ENCODE results near the gene OSBPL8.

Gene OSBPL8

DNA sequence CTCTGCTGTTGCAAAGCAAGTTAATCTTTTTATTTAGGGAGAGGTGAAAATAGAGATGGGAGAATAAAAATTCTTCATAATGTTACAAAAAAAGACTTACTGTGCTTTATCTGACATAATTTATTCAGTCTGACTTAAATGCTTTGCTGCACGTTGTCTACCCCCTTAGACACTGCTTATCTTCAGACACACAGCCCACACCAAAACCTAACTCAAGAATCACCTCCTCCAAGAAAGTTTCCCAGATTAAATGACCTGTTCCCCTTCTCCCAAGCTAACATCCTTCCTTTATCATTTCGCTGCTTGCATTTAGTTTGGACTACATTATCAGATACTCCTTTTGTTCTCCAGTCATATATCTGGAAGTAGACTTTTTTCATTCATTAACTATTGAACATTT lies 3.8 kb downstream of the OSBPL8 start:
- DNase-seq, result no peak

DNA sequence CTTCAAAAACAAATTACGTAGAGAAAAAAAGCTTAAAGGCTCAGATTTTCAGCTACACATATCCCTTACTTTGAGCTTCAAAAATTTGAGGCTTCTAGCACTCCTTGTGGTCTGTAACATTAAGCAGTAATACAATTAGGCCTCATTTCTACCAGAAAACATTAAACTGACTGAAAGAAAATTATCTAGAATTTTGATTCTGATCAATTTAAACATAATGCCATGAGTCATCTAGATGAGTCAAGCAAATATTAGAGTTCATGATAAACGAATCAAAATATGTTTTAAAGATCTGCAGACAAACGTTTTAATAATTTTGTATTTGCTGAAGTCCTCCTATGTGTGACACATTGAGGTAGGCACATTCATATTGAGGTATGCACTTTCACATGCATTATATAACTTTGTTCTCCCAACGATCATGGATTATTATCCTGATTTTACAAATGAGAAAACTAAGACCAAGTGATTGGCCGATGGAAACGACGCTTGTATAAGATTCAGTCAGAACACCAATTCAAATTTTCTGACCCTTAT lies 4.3 kb downstream of the OSBPL8 start:
- DNase-seq, result no peak

DNA sequence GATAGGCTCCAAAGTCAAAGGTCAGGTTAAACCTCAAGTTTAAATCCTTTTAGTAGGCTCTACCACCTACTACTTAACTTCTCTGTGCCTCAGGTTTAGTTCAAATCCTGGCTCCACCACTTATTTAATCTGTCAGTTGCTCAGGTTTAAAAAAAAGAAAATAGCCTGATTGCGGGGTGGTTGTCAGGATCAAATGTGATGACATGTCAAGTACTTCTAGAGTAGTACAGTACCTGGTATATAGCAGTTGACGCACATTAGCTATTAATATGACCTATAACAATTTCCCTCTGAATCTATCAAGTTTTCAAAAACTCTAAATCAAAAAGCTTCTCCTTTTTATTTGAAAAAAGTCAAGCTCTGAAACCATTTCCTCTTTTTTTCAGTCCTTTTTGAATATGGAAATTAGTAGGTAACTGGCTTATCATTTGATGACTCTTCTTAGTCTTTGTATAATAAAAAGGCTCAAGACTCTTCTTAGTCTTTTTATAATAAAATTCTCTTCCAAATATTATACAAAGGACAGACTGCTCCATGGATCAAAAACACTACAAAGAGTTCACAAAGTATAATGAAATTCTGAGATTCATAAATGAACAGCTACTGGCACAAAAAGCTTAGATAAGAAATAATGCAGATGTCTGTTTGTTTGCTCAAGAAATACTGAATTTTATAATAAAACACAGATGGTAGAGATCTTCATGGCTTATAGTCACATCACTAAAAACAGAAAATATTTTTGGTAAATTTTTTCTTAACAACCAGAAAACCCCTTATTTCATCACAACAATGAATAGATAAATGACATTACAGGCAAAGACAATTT lies 5.0 kb downstream of the OSBPL8 start:
- DNase-seq, result no peak

DNA sequence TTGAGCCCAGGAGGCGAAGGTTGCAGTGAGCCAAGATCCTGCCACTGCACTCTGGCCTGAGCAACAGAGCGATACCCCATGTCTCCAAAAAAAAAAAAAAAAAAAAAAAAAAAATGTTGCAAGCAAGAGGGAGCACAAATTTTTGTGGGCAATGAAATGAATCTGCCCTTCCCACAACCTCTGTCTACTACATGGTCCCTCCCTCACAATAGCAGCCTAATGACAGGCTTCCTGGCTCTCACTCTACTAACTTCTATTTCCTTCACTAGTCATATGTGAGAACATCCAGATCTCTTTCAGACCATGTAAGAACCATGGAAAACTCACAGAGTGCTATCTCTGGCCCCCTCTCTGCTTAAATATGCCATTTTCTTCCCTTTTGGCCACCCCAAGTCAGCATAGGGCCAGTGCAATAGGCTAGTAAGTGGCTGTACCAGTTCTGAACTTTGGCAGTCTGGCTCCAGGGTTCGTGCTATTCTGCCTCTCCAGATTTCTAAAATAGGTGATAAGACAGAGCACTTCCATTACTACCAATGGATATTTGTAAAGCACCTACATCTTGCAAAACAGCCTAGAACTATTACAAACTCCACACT lies 7.1 kb downstream of the OSBPL8 start:
- no peak for DNase-seq

DNA sequence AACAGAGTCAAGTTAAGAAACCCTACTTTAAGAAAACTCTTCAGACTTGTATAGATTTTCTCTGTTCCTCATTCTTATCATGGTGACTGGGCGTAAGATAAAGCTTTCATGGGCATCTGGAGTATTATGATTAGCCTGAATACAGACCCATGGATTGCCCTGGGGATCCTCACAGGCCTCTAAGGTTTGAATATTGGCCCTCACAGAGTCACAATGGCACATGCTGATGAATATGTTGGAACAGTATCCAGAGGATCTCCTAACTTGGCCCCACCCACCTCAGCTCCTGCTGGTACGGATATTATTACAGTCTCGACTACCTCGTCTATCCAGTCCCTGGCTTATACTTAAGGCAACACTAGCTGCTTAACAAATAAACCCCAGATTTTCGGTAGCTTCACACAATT lies 8.1 kb downstream of the OSBPL8 start:
- no peak for DNase-seq

DNA sequence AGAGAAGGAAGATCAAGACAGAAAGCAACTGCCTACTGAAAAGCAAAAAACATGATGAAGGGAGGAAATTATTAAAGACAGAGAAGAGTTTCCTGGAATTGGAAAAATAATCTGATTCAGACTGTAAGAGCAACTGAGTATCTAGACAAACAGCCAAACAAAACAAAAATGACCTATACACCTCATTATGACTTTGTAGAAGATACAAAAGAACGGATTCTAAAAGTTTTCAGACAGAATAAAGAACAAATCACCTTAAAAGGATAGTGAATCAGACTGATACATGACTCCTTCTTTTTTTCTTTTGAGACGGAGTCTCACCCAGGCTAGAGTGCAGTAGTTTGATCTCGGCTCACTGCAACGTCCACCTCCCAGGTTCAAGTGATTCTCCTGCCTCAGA lies 10.4 kb downstream of the OSBPL8 start:
- DNase-seq, result no peak

DNA sequence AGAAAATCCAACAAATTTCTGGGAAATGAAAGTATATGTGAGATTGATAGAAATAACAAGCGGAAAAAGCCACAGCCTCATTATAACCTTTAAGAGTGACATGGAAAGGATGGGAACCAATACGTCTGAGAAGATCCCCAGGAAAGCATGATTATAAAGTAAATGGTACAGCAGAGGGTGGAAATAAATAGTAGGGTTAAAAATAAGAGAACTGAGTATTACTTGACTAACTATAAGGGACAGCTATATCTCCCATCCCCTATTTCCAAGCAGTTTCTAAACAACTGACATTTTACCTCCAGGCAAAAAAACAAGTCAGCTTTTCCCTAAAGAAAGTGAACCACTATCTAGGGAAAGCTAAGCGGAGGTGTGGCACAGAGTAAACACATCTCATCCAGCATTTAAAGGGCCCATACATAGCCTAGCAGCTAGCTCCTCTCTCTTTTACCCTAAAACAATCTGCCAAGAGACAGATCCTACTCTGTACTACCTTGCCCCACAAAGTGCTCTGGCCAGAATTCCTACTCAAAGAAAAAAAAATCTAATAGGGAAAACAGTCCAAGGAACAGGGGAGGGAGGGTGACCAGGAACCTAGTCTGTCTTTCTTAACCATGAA lies 11.2 kb downstream of the OSBPL8 start:
- no peak for DNase-seq

DNA sequence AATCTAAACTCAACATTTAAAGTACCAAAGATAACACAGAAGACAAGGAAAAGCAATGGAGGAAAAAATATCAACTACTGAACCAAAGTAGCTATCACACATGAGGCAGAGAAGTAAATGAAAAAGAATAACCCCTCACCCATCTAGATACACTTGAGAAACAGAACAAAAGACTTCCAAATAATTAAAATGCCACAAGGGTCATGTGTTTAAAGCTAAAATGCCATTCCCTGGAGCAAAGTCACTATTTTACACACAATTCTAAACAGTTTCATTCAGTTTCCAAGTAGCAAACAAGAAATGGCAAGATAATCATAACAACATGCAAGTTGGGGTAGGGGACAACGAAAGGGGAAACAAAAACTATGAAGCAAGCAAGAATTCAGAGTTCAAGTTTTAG lies 12.0 kb downstream of the OSBPL8 start:
- no peak for DNase-seq

DNA sequence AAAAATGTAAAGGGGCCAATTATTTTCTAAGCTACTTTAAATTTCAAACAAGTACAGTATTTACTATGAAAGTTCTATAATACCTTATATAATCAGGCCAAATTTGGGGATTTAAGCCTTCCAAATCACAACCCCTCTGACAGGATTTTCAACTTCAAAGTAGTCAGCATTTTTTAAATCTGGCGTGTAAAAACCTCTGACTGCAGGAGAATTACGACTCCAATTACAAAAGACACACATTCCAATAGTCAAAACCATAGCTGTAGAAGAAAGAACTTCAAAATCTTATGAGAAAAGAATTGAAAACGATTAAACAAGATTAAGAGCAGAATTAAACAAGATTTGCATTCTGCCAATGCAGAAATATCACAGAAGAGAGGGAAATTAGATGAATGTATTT lies 12.7 kb downstream of the OSBPL8 start:
- DNase-seq, result no peak

DNA sequence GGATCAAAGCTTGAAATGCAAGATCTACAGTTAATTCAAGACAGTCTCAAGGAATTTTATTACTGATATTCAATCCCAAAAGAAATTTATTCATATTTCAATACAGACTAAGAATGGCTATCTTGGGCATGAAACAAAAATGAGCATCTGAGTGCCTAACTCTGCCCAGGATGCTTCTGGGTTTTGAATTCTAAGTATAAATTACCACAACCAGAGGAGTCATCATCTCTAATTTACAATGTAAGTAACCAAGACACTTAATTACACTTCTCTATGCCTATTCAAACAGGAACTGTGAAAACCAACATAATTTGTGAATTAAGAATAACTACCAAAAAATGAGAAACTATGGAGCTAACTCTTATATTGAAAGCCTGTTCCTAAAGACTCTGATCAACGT lies 14.1 kb downstream of the OSBPL8 start:
- no peak for DNase-seq

DNA sequence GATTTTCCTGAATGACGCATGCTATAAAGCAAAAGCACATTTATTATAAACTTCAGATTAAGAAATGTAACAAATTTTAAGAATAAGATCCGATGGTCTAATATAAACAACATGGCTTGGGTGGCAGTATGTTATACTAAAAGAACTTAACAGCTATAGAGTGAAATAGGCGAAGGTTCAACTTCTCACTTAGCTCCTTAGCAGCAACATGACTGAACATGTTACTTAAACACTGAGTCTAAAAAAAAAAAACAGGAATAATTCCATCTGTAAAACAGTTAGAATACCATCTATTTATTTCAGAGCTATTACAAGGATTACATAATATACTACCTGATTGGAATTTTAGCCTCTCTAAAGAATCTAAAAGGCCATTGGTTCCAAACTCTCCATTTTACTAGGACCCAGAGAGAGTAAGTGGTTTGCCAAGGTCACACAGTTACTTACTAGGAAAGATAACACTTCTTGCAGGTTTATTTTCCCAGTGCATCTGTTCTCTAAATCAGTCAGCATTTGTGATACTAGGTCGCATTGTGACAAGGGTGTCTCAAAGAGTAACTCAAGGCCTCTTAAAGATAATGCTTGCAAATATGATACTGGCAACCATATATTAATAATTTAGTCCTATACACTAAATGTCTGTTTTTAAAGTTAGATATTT lies 14.8 kb downstream of the OSBPL8 start:
- DNase-seq, result no peak

DNA sequence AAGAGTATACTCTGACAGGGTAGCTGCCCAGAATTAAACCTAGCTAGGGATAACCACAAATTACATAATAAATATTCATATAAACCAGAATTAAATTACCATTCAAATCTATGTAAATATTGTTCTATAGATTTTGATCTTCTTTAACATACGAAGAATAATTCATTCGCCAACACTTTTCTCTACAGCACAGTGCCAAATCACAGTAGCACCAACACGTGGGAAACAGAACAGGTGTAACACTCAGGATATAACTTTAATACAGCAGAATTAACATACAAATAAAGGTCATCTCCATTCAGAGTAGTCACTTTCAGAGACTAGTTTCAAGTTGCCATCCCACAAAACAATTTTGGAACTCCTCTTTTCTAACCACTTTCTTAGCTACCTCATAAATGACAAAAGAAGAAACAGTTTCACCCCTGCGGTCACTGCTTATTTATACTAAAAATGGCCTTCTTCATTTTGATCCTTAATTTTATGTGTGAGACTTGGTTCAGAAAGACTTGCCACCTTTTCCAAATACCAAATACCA lies 15.7 kb downstream of the OSBPL8 start:
- DNase-seq, result no peak

DNA sequence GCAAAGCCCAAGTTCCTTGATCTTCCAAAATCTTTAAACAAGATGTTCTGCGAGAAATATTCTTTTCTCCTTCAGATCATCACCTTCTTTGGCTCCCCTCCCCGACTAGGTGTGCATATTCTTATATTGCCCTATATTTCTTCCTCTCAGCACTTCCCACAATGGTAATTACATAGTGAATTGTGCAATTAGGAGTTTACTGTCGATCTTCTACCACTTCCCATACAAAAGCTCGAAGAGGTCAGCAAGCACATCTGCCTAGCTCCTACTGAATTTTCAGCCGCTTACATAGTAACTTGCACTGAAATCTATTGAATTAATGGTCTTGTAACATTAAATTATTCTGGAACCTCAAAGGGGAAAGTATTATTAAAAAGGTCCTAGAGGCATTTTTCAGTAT lies 16.7 kb downstream of the OSBPL8 start:
- DNase-seq, result no peak

DNA sequence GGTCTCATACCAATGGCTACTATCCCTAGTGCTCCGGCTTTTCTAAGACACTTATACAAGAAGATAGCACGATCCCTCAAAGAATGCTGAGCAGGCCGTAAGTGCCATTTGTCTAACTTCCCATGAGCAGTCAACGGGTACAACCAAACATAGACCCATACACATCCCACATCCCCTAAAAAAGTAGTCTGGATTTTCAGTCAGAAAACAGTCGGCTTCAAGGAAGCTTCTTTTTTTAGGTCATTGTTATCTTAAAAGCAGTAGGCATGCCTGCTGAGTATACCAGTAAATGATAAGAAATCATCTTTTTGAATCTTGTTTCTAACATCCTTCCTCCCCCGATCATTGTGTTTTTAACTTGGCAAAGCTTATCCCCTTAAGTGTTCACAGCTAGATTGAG lies 19.8 kb downstream of the OSBPL8 start:
- DNase-seq, result no peak

DNA sequence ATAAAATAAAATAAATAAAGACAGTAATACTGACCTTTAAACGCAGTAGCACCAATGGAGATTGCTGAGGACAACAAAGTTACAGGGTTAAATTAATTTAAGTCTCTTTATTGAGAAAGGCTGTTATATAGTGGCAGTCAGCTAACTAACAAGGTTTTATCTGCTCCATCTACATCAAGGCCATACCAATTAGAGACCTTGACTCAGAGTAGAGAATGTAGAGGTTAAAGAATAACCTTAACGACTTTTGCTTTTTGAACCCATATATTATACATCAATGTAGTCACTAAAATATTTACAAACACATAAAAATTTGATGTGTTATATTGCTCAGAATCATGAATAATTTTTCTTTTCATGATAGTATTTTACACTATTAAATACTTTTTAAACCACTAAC lies 21.6 kb downstream of the OSBPL8 start:
- DNase-seq, result no peak

DNA sequence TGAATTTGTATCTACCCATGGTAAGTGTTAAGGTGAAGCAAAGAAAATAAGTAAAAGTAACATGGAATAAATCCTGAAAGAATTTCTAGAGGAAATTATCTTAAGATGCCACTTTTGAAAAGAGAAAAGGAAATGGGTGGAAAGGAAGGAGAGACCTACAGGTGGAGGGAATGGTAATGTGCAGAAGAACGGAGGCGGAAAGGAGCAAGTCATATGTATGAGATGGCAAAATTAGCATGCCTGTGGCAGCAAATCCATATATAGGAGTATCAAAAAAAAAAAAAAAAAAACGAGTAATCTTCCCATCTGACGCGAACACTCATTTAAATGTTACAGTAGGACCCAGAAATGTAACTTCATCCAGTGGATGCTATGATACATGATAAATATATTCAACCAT lies 23.0 kb downstream of the OSBPL8 start:
- DNase-seq, result no peak

DNA sequence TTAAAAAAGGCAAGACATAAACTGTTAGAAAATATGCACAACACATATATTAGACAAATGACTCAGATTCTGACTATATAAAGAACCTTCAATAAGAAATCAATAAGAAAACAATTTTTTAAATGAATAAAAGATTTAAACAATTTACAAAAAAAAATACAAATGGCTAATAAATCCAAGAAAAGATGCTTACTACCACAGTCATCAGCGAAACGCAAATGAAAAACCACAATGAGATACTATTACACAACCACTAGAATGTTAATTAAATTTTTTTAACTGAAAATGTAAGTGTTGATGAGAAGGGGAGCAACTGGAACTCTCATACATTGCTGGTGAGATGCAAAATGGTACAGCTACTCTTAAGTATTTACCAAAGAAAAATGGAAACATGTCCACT lies 24.4 kb downstream of the OSBPL8 start:
- DNase-seq, result no peak

DNA sequence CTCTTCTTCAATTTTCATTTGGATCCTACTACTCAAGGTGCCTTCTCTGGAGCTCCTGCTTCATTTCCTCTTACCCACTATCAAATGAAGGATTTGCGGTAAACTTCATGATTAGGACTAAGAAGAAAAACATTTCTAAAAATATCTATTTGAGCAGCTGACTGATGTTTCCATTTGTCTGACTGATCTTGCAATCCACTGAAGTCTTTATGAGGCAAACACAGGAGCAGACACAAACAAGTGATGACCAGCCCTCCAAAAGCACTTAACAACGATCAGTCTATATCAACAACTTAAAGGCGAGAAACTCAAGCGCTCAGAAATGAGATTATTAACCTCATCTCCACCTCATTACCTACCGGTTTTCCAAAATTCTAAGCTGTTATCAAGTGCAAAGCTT lies 26.2 kb downstream of the OSBPL8 start:
- no peak for DNase-seq

DNA sequence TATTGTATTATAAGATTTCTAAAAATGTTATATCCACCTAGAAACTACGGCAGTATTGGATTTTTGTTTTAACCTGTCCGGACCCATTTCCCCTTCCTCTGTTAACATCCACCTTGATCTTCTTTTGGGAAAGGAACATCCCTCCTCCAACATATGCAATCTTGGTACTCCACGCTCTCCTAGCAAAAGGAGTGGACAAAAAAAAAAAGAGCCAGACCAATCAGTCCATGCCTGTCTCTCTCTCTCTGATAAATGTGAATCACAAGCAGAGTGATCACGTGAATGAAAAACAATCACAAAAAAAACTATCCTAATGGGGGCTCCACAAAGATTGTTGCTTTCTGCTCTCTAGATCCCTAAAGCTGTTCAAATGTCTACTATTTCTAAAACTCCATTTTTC lies 27.1 kb downstream of the OSBPL8 start:
- DNase-seq, result no peak

DNA sequence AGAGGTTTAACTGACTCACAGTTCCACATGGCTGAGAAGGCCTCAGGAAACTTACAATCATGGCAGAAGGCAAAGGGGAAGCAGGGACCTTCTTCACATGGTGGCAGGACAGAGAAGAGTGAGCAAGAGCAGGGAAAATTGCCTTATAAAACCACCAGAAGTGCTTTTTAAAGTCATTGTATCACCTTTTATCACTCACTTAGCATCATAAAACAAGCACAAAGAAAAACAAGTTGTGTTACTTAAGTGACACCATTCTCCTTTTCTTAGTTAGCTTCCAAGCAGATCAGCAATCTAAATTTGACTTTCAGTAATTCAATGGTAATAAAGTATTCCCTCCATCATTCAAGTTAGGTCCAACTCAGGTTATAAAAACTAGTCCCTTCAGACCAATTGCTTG lies 28.5 kb downstream of the OSBPL8 start:
- DNase-seq, result no peak

DNA sequence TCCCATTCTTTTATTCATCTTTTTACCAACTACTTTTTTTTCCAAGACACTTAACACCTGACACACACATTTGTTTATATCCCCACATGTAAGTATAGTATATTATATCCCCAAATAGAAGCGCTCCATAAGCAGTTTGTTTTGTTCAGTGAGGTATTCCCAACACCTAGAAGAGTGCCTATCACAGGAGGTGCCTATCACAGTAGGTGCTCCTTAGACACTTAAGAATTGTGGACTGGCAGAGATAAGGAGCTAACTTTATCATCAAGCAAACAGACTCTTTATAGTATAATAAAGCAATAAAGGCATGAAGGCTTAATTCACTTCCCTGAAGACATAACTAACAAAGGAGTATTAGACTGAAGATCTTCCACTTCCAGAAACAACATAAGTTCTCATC lies 29.1 kb downstream of the OSBPL8 start:
- DNase-seq, result no peak

DNA sequence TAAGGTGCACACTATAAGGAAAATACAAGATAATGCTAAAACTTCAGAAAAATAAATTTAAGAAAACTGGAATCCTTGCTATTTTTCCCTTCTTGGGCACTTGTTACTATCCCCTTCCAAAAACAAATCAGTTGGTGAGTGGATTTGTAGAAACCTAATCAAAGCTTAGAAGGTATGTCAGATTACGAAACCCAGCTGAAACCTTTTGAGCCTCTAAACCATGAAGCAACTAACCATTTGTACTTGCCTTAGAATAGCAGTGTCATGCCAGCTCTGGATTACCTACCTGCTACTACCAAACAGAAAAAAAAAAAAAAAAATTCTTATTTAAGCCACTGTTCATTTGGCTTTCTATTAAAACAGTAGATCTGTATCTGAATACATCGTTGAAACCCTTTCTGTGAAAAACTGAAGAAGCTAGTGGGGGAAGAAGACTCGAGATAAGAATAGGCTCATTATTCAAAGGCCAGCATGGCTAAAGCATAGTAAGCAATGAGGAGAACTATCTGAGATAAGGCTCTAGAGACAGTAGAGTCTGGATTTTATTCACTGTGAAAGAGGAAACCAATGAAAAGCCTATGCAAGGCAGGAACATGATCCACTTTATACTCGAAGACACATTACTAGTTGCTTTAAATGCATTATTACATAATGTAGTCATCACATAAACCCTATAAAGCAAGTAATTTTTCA lies 30.2 kb downstream of the OSBPL8 start:
- no peak for DNase-seq

DNA sequence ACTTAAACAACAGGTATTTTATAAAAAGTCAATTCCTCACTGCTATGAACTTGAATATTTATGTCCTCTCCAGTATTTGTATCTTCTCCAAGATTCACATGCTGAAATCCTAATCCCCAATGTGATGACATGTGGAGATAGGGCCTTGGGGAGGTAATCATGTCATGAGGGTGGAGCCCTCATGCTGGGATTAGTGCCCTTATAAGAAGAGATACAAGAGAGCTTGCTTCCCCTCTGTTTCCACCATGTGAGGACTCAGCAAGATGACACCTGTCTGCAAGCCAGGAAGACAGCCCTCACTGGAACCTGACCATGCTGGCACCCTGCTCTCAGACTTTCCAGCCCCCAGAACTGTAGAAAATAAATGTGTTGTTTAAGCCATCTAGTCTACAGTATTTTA lies 36.2 kb downstream of the OSBPL8 start:
- DNase-seq, result no peak

Measured in activated CD4-positive, alpha-beta T cell treated with anti-CD3 and anti-CD28 coated beads, Interleukin-2, amount 50 U/mL, for 4 hours (primary cell).